Colon (tissue), 2 donors: ENCODE data around the gene CAPS2.
"Not testable (repeated sequence)": the region's sequence is repeated elsewhere in the genome, so short reads cannot be mapped to it uniquely, and the experiment has no call there.

Source experiments
- FAIRE-seq: peaks from 2 replicates; lab custom pipeline; 2012; peaks lifted over from hg19 to GRCh38; lab: Jason Lieb, UNC
- donor health status: control.
- donor health status: control.

The CAPS2 gene

DNA sequence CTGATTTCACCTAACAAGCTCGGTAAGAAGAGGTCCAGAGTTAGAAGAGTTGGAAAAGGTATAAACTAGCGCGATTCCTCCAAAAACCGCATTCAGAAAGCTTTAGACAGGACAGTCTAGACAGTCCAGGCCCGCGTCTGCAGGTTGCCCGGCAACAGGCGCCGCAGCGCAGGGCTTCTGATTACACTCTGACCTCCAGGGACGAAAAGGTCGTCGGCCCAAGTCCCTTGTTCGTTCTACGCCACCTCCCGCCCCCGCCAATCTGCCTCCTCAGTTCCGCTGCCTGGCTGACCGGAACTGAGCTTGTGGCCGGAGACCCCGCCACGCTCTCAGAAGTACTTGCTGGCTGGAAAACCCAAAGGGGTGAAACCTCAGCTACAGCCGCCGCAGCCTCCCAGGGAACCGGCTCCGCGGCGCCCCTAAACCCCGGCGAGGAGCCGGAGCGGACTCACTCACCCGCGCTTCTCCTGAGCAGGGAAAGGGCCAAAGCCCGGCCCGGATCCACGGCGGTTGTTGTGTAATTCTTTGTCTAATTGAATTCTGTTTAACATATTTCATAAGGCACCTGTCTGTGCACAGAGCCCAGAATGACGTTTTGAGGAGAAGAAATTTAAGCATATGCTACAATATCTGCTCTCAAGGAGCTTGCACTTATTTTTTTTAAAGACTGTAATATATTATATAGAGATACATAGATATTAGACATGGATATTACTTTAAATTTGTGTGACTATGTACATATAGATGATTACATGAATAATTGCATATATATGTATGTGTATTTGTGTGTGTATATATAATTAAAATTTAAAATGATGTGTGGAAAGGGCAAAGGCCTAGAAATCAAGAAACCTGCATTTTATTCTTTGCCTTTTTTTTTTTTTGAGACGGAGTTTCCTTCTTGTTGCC lies at the start of gene CAPS2:
Gene CAPS2, minus strand, starts transcription at position 407 of the 909 bp plus-strand sequence. CDS start 3,826 bp downstream, outside the sequence.
- no peak for FAIRE-seq

DNA sequence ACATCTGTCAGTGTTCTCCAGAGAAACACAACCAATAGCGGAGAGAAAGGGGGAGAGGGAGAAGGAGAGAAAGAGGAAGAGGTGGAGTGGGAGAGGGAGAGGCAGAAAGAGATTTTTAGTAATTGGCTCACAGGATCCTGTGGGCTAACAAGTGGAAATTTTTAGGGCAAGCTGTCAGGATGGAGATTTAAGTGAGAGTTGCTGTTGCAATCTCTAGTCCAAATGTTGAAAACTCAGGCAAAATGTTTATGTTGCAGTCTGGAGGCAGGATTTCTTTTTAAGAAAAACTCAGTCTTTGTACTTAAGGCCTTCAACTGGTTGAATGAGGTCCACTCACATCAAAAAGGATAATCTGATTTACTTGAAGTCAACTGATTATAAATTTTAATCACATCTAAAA lies 48.2 kb upstream of the CAPS2 start:
- no peak for FAIRE-seq

DNA sequence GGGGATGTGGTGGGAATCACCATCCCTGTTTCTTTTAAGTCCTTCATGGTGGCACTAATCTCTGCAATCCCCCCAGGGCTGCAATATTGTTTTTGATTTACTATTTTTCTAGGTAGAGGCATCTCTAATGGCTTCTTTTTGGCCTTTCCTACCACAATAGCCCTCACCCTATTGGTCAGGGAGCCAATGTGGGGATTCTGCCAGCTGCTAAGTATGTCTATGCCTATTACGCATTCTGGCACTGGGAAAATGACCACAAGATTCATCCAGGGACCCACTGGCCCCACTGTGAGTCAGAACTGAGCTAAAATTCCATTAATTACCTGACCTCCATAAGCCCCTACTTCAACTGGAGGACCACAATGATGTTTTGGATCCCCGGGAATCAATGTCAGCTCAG lies 44.8 kb upstream of the CAPS2 start:
- no peak for FAIRE-seq

- FAIRE-seq: no peak
These were observed 36.5 kb upstream of the CAPS2 start for GRCh38 chr12:75366629-75367028.

DNA sequence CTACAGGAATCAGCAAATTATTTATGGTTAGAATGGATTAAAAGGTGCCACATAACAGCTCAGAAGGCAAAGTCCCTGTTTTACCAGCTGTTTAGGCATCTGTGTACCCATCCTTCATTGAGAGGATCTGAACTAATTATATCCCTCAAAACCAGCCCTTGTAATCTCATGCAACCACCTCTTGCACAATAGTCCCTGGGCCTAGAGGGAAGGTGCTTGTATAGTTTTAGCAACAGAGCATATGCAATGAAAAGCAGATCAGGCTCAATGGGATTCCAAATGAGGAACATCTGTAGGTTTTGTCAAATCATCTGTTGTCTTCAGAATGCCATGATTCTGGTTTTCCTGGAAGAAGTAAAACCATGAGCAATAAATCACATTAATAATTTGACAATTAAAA lies 34.8 kb upstream of the CAPS2 start:
- FAIRE-seq: no peak

DNA sequence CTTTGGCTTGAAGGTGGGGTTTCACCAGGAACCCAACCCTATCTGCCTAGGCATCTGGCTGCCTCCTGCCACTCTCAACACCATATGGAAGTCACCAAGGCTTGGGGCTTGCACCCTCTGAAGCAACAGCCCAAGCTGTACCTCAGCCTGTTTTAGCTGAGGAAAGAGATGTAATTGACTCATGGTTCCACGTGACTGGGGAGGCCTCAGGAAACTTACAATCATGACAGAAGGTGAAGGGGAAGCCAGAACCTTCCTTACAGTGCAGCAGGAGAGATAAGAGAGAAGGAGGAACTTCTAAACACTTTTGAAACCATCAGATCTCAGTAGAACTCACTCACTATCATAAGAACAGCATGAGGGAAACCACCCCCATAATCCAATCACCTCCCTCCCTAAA lies 31.3 kb upstream of the CAPS2 start:
- FAIRE-seq: no peak

GRCh38 chr12:75360920-75361319 lies 30.8 kb upstream of the CAPS2 start:
- no peak for FAIRE-seq

DNA sequence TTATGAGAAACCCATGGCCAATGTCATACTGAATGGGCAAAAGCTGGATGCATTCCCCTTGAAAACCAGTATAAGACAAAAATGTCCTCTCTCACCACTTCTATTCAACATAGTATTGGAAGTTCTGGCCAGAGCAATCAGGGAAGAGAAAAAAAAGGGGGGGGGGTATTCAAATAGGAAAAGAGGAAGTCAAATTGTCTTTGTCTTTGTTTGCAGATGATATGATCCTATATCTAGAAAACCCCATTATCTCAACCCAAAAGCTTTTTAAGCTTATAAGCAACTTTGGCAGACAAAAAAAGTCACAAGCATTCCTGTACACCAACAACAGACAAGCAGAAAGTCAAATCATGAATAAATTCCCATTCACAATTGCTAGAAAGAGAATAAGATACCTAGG lies 23.9 kb upstream of the CAPS2 start:
- no peak for FAIRE-seq

DNA sequence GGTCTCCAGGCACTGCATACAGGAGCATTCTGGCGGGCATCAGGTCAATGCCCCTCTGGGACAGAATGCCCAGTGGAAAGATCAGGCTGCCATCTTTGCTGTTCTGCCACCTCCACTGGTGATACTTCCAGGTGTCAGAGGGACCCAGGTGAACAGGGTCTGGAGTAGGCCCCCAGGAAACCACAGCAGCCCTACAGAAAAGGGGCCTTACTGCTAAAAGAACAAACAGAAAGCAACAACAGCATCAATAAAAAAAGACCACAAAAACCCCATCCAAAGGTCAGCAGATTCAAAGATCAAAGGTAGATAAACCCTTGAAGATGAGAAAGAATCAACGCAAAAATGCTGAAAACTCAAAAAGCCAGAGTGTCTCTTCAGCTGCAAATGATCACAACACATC lies 20.3 kb upstream of the CAPS2 start:
- FAIRE-seq: no peak

DNA sequence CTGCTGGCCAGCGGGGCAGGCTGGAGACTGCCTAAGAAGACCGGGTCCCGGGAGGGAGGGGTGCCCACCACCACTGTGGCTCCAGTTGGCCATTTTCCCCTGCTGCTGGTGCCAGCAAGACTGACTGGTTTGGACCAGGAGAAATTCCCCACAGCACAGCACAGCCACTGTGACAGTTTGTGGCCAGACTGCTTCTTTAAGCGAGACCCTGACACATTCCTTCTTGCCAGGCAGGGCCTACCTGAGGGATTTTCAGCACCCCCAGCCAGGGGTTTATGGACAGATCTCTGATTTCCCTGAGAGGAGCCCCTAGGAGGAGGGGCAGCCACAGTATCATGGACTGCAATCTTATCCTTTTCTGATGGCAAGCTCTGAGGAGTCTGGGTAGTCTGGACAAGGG lies 19.8 kb upstream of the CAPS2 start:
- no peak for FAIRE-seq

DNA sequence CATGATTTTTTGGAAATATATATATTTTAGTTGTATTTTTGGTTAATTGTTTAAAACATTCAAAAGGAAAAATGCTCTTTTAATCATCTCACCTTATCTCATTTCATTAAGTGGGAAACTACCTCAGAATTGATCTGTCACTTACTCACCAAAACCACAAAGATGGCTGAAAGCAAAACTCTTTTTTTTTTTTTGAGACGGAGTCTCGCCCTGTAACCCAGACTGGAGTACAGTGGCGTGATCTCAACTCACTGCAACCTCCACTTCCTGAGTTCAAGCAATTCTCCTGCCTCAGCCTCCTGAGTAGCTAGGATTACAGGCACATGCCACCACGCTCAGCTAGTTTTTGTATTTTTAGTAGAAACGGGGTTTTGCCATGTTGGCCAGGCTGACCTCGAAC lies 16.1 kb upstream of the CAPS2 start:
- FAIRE-seq: not testable (repeated sequence)

- no peak for FAIRE-seq
These were observed 15.4 kb upstream of the CAPS2 start for GRCh38 chr12:75345531-75345930.

DNA sequence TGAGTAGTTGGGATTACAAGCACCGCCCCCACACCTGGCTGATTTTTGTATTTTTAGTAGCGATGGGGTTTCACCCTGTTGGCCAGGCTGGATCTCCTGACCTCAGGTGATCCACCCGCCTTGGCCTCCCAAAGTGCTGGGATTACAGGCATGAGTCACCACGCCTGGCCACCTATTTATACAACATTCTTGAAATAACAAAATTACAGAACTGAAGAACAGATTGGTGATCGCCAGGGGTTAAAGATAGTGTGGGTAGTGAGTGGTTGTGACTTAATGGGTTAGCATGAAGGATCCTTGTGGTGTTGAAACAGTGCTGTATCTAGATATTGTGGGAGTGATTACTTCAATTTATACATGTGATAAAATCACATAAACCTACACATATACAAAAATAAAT lies 11.7 kb upstream of the CAPS2 start:
- FAIRE-seq: no peak

- FAIRE-seq: no peak
These were observed 7.8 kb upstream of the CAPS2 start for GRCh38 chr12:75337905-75338304.

DNA sequence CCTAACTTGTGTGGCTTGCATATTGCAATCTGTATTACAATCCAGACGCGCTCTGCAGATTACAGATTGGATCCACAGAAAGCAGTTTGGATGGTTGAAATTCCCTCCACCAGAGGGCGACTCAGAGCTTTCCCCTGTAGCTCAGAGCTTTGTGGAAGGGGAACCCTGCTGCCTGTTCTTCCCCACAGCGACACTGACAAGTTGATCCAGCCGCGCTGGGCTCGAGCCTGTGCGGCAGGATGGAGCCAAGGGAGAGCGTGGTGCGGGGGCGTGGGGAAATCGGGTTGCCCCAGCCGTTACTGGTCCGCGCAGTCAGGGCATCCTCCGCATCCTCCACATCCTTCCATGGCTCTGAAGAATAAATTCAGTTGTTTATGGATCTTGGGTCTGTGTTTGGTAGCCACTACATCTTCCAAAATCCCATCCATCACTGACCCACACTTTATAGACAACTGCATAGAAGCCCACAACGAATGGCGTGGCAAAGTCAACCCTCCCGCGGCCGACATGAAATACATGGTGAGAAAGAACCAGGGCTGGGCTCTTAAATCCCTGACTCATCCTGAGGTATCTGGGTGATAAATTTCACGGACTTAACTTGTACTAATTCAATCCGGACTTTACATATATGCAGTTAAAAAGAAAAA lies 4.4 kb upstream of the CAPS2 start, which contains the start of gene GLIPR1L1:
Gene GLIPR1L1, plus strand, starts transcription at position 287 of the 647 bp plus-strand sequence. Its CDS starts 59 bp downstream, at position 346.
- no peak for FAIRE-seq

GRCh38 chr12:75327642-75328041 lies 2.5 kb downstream of the CAPS2 start:
- FAIRE-seq: peak; percentile 83

- FAIRE-seq: no peak
These were observed 6.5 kb downstream of the CAPS2 start for GRCh38 chr12:75323663-75324062.

DNA sequence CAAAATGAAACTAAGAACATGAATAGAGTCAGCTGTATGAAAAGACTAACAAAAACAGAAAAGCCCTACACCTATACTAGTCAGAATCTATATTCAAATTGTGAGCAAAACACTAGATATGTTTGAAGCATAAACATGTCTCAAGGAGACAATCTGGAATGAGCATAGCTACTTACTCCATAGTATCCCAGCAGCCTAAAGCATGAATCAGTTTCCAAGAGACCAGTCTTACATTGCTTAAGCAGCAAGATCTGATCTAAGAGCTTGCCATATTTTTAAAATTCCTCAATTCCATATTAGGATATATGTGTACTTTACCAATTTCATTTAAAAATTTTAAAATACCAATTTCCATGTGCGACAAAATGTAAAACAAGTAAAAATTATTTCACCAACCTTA lies 7.7 kb downstream of the CAPS2 start:
- FAIRE-seq: no peak

DNA sequence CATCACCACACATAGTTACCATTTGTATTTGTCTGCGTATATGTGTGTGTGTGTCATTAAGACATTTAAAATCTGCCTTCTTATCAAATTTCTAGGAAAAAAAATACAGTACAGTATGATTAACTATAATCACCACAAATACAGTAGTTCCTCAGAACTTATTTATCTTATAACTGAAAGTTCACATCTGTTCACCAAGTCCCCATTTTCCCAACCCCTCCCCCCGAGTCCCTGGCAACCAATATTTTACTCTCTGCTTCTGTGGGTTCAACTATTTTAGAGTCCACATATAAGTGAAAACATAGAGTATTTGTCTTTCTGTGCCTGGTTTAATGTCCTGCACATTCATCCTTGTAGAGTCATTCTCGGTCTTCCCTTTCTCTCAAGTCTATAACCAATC lies 12.3 kb downstream of the CAPS2 start:
- FAIRE-seq: no peak

GRCh38 chr12:75315518-75315917 lies 14.6 kb downstream of the CAPS2 start:
- no peak for FAIRE-seq

DNA sequence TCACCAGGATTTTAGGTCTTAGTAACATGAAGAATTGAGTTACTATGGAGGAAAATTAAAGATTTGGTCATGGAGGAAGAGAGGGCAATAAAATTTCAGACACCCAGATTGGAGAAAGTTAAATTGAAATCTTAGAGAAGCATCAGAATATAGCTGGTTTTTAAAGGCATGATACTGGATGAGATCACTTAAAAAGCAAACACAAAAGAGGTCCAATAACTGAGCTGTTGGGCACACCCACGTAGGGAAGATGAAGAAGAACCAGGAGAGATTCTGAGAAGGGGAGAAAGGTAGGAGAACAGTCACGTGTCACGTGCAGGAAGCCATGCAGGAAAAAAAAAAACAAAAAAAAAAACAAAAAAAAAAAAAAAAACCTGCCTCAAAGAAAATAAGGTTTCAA lies 18.8 kb downstream of the CAPS2 start:
- FAIRE-seq: no peak

DNA sequence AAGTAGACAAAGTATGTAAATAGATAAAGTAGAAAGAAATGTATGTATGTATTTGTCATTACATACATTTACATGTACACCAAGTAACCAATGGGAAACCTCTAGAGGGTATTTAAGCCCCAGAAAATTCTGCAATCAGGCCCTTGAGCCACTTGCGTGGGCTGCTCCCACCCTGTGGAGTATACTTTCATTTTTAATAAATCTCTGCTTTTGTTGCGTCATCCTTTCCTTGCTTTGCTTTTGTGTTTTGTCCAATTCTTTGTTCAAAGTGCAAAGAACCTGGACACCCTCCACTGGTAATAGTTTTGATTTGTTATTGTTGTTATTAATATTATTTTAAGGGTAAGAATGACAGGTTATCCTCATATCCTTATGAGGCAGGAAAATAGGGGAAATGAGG lies 21.8 kb downstream of the CAPS2 start:
- no peak for FAIRE-seq
